ENCODE data around the gene PODXL2.

- TF ChIP-seq POLR2AphosphoS5 (IDR thresholded peaks at IDR 0.05): no peak
- no peak for TF ChIP-seq CTCF (IDR thresholded peaks at IDR 0.05)
- no peak for TF ChIP-seq POLR2A (IDR thresholded peaks at IDR 0.05)
These were observed 22.7 kb upstream of the PODXL2 start for GRCh38 chr3:127606086-127606805.

All from breast epithelium (tissue), 3 donors.